Esophagus muscularis mucosa (tissue), 3 donors: ENCODE data around the gene UPK3BL2.
"Not testable (repeated sequence)": the region's sequence is repeated elsewhere in the genome, so short reads cannot be mapped to it uniquely, and the experiment has no call there.

Experiments
- CTCF ChIP-seq, 3 experiments: fragments of 200-600 bp in 2 of 3; fragments of 450-650 bp in 1 of 3; sonication (generic) in 2 of 3; IDR thresholded peaks; one replicate each; pipeline ENCODE4 v1.5.1; 2017 to 2019; ENCODE audit warnings: antibody characterized with exemption in 3 of 3, mild to moderate bottlenecking in 2 of 3, moderate library complexity in 1 of 3
- POLR2A ChIP-seq: fragments of 450-650 bp; IDR thresholded peaks from one replicate; pipeline ENCODE4 v1.6.1; 2017; ENCODE audit warnings: antibody characterized with exemption, moderate library complexity, mild to moderate bottlenecking, low read depth
- POLR2AphosphoS5 ChIP-seq, 2 donors: sonication (generic); formaldehyde crosslinking; IDR thresholded peaks; one replicate each; pipeline ENCODE4 v1.6.1; 2017; ENCODE audit warnings: antibody characterized with exemption in 2 of 2

GRCh38 chr7:102515889-102516288 is 27.6 kb downstream of the UPK3BL2 start:
- TF ChIP-seq CTCF (IDR thresholded peaks at IDR 0.05); POLR2A; POLR2AphosphoS5 (IDR thresholded peaks at IDR 0.05): not testable (repeated sequence)
